ENCODE data around the gene DDB1. TPM values are rescaled to one million over a fixed set of nuclear protein-coding genes. Genes with fewer than 3 reads are reported as not detected.

DDB1 gene
- polyA plus RNA-seq, 1 of the 3 experiments (the other 2 are of a cell fraction) = 170 TPM

DNA sequence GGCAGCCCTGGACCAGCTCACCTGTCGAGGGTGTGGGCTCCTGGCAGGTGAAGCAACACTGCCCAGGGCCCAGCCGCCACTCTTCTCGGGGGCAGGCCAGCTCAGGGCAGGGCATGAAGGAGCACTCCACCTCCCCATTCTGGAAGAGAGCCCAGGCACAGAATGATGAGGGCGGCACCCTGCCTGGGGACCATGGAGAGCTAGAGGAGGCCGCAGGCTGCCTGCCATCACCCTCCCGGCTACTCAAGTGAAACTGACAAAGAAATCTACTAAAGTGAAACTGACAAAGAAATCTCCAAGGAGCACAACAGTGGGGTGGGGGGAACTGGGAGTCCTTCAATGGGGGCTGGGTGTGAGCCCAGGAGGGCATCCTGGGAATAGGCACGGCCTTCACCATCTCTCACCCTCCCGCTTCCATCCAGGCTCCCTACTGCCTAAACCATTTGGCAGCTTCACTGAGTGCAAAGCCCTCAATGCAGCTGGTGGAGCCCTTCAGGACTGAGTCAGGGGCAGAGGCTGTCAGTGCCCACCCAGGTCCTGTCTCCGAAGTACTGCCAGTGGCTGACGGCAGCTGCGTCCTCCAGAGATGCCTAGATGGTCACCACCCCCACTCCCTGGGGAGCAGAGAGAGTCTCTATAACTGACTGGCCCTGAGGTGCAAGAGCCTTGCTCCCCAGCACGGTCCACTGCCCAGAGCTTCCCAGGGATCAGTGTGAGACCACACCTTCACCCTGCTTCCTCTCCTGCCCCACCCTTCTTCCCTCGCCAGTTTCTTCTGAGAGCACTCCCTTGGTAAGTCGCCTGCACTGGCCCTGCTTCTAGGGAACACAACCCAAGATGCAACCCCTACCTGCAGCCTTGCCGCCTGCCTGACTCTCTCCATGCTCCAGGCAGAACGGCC lies 59.5 kb downstream of the DDB1 start:
- ChIA-PET CTCF (interaction anchor here (1.3 kb wide), 1 partner anchor 15 kb away, joined by 3 read pairs; no protein-coding TSS in a partner anchor), POLR2A (no interaction called here)
- Histone ChIP-seq H4K20me1 (ENCODE audit: insufficient read depth) (no peaks in the 10 kb centered on the region), H3K27ac (ENCODE audit: low read depth in 2 of 2, low read length in 1 of 2) (no peak overlapping the region), H3K9me2 (no peaks in the 10 kb centered on the region), H3K4me2 (no peak overlapping the region), H3K79me2 (ENCODE audit: insufficient read depth) (no peaks in the 10 kb centered on the region), H3F3A (replicated peaks; ENCODE audit: insufficient read depth) (no peaks in the 10 kb centered on the region), H3K4me1 (ENCODE audit: control insufficient read depth in 1 of 2, insufficient read depth in 2 of 2, low read depth in 1 of 2, low read length in 1 of 2) (no peaks in the 10 kb centered on the region), H3K27me3 (ENCODE audit: insufficient read depth) (no peaks in the 10 kb centered on the region), H3K9me3 (no peaks in the 10 kb centered on the region), H2AFZ (ENCODE audit: low read depth) (no peak overlapping the region), H3K36me3 (replicated peaks in 1 of 2; ENCODE audit: control insufficient read depth in 1 of 2, insufficient read depth in 2 of 2, low read length in 1 of 2) (no peaks in the 10 kb centered on the region), H3K9ac (no peak overlapping the region), H3K4me3 (ENCODE audit: low read depth in 2 of 2, low read length in 1 of 2) (no peak overlapping the region)
- WGBS (ENCODE audit: low lambda C conversion rate) = 76% methylated on average over 12 of the region's 16 CpGs
- TF ChIP-seq RAD21 (IDR thresholded peaks at IDR 0.05; ENCODE audit: low read length) = no peak
- TF ChIP-seq JUND (IDR thresholded peaks at IDR 0.05) = no peak
- TF ChIP-seq, protein P1, sequence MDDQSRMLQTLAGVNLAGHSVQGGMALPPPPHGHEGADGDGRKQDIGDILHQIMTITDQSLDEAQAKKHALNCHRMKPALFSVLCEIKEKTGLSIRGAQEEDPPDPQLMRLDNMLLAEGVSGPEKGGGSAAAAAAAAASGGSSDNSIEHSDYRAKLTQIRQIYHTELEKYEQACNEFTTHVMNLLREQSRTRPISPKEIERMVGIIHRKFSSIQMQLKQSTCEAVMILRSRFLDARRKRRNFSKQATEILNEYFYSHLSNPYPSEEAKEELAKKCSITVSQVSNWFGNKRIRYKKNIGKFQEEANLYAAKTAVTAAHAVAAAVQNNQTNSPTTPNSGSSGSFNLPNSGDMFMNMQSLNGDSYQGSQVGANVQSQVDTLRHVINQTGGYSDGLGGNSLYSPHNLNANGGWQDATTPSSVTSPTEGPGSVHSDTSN (IDR thresholded peaks at IDR 0.05) = no peak
- TF ChIP-seq RXRA (IDR thresholded peaks at IDR 0.05; ENCODE audit: borderline replicate concordance, low read depth) = no peak
- no peak for TF ChIP-seq FOXM1 (IDR thresholded peaks at IDR 0.05; ENCODE audit: low read depth)
- TF ChIP-seq TEAD4 (IDR thresholded peaks at IDR 0.05; ENCODE audit: borderline replicate concordance, insufficient read depth) = no peak
- TF ChIP-seq CHD2 (IDR thresholded peaks at IDR 0.05; ENCODE audit: low read length, partially characterized antibody) = no peak
- TF ChIP-seq MEF2A (IDR thresholded peaks at IDR 0.05; ENCODE audit: borderline replicate concordance, low read depth) = no peak
- TF ChIP-seq, protein P2, sequence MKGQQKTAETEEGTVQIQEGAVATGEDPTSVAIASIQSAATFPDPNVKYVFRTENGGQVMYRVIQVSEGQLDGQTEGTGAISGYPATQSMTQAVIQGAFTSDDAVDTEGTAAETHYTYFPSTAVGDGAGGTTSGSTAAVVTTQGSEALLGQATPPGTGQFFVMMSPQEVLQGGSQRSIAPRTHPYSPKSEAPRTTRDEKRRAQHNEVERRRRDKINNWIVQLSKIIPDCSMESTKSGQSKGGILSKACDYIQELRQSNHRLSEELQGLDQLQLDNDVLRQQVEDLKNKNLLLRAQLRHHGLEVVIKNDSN (IDR thresholded peaks at IDR 0.05; ENCODE audit: borderline replicate concordance, low read depth) = no peak
- no peak for TF ChIP-seq SMC3 (IDR thresholded peaks at IDR 0.05; ENCODE audit: low read depth, low read length)
- TF ChIP-seq, protein P3, sequence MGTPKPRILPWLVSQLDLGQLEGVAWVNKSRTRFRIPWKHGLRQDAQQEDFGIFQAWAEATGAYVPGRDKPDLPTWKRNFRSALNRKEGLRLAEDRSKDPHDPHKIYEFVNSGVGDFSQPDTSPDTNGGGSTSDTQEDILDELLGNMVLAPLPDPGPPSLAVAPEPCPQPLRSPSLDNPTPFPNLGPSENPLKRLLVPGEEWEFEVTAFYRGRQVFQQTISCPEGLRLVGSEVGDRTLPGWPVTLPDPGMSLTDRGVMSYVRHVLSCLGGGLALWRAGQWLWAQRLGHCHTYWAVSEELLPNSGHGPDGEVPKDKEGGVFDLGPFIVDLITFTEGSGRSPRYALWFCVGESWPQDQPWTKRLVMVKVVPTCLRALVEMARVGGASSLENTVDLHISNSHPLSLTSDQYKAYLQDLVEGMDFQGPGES (IDR thresholded peaks at IDR 0.05; ENCODE audit: low read depth, low read length) = no peak
- no peak for TF ChIP-seq FOSL2 (IDR thresholded peaks at IDR 0.05; ENCODE audit: borderline replicate concordance, low read depth)
- TF ChIP-seq, protein P4, sequence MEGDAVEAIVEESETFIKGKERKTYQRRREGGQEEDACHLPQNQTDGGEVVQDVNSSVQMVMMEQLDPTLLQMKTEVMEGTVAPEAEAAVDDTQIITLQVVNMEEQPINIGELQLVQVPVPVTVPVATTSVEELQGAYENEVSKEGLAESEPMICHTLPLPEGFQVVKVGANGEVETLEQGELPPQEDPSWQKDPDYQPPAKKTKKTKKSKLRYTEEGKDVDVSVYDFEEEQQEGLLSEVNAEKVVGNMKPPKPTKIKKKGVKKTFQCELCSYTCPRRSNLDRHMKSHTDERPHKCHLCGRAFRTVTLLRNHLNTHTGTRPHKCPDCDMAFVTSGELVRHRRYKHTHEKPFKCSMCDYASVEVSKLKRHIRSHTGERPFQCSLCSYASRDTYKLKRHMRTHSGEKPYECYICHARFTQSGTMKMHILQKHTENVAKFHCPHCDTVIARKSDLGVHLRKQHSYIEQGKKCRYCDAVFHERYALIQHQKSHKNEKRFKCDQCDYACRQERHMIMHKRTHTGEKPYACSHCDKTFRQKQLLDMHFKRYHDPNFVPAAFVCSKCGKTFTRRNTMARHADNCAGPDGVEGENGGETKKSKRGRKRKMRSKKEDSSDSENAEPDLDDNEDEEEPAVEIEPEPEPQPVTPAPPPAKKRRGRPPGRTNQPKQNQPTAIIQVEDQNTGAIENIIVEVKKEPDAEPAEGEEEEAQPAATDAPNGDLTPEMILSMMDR (IDR thresholded peaks at IDR 0.05) = no peak
- no peak for TF ChIP-seq MXI1 (IDR thresholded peaks at IDR 0.05; ENCODE audit: low read depth, low read length)
- TF ChIP-seq, protein P5, sequence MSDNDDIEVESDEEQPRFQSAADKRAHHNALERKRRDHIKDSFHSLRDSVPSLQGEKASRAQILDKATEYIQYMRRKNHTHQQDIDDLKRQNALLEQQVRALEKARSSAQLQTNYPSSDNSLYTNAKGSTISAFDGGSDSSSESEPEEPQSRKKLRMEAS (IDR thresholded peaks at IDR 0.05; ENCODE audit: low read depth) = no peak
- no peak for TF ChIP-seq TAF1 (IDR thresholded peaks at IDR 0.05; ENCODE audit: borderline replicate concordance, low read depth, low read length)
- no peak for TF ChIP-seq NFIC (IDR thresholded peaks at IDR 0.05; ENCODE audit: borderline replicate concordance)
- TF ChIP-seq EZH2phosphoT487 (IDR thresholded peaks at IDR 0.05; ENCODE audit: borderline replicate concordance, low read depth) = no peak
- TF ChIP-seq, protein P6, sequence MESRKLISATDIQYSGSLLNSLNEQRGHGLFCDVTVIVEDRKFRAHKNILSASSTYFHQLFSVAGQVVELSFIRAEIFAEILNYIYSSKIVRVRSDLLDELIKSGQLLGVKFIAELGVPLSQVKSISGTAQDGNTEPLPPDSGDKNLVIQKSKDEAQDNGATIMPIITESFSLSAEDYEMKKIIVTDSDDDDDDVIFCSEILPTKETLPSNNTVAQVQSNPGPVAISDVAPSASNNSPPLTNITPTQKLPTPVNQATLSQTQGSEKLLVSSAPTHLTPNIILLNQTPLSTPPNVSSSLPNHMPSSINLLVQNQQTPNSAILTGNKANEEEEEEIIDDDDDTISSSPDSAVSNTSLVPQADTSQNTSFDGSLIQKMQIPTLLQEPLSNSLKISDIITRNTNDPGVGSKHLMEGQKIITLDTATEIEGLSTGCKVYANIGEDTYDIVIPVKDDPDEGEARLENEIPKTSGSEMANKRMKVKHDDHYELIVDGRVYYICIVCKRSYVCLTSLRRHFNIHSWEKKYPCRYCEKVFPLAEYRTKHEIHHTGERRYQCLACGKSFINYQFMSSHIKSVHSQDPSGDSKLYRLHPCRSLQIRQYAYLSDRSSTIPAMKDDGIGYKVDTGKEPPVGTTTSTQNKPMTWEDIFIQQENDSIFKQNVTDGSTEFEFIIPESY (IDR thresholded peaks at IDR 0.05; ENCODE audit: borderline replicate concordance, low read depth) = no peak
- no peak for TF ChIP-seq RCOR1 (IDR thresholded peaks at IDR 0.05; ENCODE audit: low read length)
- no peak for DNase-seq

All from SK-N-SH (cell line).